Fibroblast of villous mesenchyme (primary cell): Measurements from ENCODE around the gene KAT5. TPM values are rescaled to one million over a fixed set of nuclear protein-coding genes. Genes with fewer than 3 reads are reported as not detected.
"Not testable (repeated sequence)": the region's sequence is repeated elsewhere in the genome, so short reads cannot be mapped to it uniquely, and the experiment has no call there.

Experiments
- DNase-seq: peaks from one replicate; pipeline ENCODE4 v3.0.0-alpha.2; 2010; ENCODE audit warnings: low read depth
- H3K4me3 ChIP-seq: 2 replicates; pipeline ENCODE4 v1.5.1; 2011; ENCODE audit warnings: low read depth, mild to moderate bottlenecking, low read length
- total RNA-seq: library from RNA; depleted of rRNA; stranded (reverse); fragments of >200 nt; gene quantifications from 2 replicates; pipeline ENCODE4 v1.2.3, GENCODE V29; 2012
- TF ChIP-seq, protein P1 (sequence below): IDR thresholded peaks from 2 replicates; pipeline ENCODE4 v1.5.1; 2012; ENCODE audit warnings: low read depth, mild to moderate bottlenecking, low read length; ENCODE audit not compliant: insufficient read depth

KAT5 gene
- total RNA-seq, 1 donor, result 33.2 TPM

- H3K4me3 ChIP-seq, result no peak overlapping the region
- DNase-seq, result no peak
- TF ChIP-seq, protein P1, sequence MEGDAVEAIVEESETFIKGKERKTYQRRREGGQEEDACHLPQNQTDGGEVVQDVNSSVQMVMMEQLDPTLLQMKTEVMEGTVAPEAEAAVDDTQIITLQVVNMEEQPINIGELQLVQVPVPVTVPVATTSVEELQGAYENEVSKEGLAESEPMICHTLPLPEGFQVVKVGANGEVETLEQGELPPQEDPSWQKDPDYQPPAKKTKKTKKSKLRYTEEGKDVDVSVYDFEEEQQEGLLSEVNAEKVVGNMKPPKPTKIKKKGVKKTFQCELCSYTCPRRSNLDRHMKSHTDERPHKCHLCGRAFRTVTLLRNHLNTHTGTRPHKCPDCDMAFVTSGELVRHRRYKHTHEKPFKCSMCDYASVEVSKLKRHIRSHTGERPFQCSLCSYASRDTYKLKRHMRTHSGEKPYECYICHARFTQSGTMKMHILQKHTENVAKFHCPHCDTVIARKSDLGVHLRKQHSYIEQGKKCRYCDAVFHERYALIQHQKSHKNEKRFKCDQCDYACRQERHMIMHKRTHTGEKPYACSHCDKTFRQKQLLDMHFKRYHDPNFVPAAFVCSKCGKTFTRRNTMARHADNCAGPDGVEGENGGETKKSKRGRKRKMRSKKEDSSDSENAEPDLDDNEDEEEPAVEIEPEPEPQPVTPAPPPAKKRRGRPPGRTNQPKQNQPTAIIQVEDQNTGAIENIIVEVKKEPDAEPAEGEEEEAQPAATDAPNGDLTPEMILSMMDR, result no peak
Observed at GRCh38 chr11:65727865-65728264, 15.8 kb downstream of the KAT5 start.

- no peak overlapping the region for H3K4me3 ChIP-seq
- TF ChIP-seq, protein P1, result no peak
- DNase-seq, result no peak
Observed at GRCh38 chr11:65730461-65730860, 18.4 kb downstream of the KAT5 start.

DNA sequence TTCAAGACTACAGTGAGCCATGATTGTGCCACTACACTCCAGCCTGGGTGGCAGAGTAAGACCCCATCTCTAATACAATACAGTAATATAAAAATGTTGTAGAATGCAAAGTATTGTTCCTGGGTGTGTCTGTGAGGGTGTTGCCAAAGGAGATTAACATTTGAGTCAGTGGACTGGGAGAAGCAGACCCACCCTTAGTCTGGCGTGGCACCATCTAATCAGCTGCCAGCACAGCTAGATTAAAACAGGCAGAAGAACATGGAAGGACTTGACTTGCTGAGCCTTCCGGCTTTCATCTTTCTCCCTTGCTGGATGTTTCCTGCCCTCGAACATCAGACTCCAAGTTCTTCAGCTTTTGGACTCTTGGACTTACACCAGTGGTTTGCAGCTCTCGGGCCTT is 23.1 kb downstream of the KAT5 start:
- not testable (repeated sequence) for H3K4me3 ChIP-seq, DNase-seq

DNA sequence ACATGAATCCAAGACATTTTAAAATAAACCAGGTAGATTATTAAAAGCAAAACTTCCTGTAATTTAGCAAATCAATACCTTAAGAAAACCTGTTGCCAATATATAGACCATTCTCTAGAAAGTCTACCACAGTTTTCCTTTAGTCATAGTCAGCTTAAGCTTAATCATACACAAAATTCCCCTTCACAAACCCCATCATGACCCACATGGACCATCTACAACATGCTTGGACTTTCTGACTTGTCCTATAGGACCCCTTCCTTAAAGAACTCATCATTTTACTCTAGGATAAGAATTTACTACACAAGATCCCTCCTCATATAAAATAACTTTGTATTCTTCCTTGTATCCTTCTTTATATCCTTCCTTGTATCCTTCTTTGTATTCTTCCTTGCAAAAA is 24.8 kb downstream of the KAT5 start:
- TF ChIP-seq, protein P1, result no peak
- H3K4me3 ChIP-seq, result no peak overlapping the region

DNA sequence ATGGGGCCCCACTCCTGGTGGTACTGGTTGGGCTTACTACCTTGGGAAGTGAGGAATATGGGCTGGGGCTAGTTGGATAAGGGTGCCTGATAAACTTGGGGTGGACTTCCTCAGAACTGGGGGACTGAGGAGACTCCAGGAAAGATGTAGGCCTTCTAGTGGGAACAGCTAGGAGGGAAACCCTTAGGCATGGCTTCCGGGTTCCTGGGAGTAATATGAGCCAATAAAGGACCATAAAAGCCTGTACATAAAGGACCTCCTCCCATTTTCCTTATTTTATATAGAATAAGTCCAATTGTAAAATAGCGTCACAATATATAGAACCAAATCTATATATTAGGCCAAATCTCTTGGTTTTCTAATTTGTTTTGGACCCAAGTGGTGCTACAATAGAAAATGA is 27.0 kb downstream of the KAT5 start:
- no peak overlapping the region for H3K4me3 ChIP-seq
- TF ChIP-seq, protein P1, result no peak
- no peak for DNase-seq

More for the DNA sequence above, 24.8 kb downstream of the KAT5 start:
- no peak for DNase-seq

DNA sequence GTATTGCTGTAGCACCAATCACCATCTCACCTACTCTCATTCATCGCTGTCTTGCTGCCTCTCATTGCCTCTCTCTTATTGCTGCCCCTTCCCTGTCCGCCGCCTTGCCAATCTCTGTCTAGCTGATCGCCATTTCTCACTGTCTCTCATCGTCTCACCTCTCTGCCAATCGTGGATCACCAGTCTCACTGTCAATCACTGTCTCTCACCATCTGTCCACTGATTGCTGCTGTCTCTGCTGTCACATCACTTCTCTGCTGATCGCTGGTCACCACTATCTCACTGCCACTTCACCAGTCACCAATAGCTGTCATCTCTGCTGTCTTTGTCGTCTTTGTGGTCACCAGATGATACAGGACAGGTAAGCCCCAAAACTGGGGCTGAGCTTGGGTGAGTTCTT is 29.1 kb downstream of the KAT5 start:
- DNase-seq, result no peak
- H3K4me3 ChIP-seq, result no peak overlapping the region
- TF ChIP-seq, protein P1, result no peak

DNA sequence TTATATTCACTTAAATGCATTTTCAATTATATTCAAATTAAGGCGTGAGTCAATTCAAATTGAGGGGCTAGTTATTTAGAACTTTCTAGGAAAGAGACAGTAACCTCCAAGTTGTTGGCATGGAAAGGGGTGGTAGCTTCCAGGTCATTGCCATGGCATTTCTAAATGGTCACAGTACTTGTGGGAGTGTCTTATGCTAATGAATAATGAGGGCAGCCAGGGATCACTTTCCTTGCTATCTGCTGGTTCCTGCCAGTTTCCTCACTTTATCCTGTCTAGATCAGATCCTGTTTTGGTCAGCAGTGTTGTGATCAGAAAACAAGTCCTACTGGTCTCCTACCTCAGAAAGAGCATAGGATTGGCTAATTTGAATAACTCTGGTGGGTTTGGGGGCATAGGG is 30.3 kb downstream of the KAT5 start:
- TF ChIP-seq, protein P1, result no peak
- no peak overlapping the region for H3K4me3 ChIP-seq
- no peak for DNase-seq
